ENCODE results near the gene AWAT2.

The AWAT2 gene

GRCh38 chrX:69995362-69996112, 54.2 kb downstream of the AWAT2 start:
- no peak overlapping the region for H3K27ac ChIP-seq (ENCODE audit: low read depth, low read length)
- no peak overlapping the region for H3K9ac ChIP-seq (ENCODE audit: low read depth, low read length)
- no peak overlapping the region for H3K4me3 ChIP-seq (ENCODE audit: low read depth, low read length)
- H3K27me3 ChIP-seq (ENCODE audit: control insufficient read depth, insufficient read depth, low read length): no peaks in the 10 kb centered on the region
- H3K4me1 ChIP-seq (ENCODE audit: control insufficient read depth, insufficient read depth, low read length): no peaks in the 10 kb centered on the region
- peaks cover 36% of the 10 kb centered on the region for H3K9me3 ChIP-seq (ENCODE audit: control insufficient read depth, insufficient read depth, low read length)
- no peaks in the 10 kb centered on the region for H3K36me3 ChIP-seq (ENCODE audit: control insufficient read depth, insufficient read depth, low read length)

GRCh38 chrX:69993494-69993893, 56.2 kb downstream of the AWAT2 start:
- Histone ChIP-seq H3K9ac (ENCODE audit: low read depth, low read length) (no peak overlapping the region), H3K4me1 (ENCODE audit: control insufficient read depth, insufficient read depth, low read length) (no peaks in the 10 kb centered on the region), H3K27me3 (ENCODE audit: control insufficient read depth, insufficient read depth, low read length) (no peaks in the 10 kb centered on the region), H3K36me3 (ENCODE audit: control insufficient read depth, insufficient read depth, low read length) (no peaks in the 10 kb centered on the region), H3K27ac (ENCODE audit: low read depth, low read length) (no peak overlapping the region), H3K4me3 (ENCODE audit: low read depth, low read length) (no peak overlapping the region), H3K9me3 (ENCODE audit: control insufficient read depth, insufficient read depth, low read length) (peaks cover 35% of the 10 kb centered on the region)

GRCh38 chrX:69991685-69992084, 58.1 kb downstream of the AWAT2 start:
- Histone ChIP-seq H3K27ac (ENCODE audit: low read depth, low read length) (no peak overlapping the region), H3K27me3 (ENCODE audit: control insufficient read depth, insufficient read depth, low read length) (no peaks in the 10 kb centered on the region), H3K36me3 (ENCODE audit: control insufficient read depth, insufficient read depth, low read length) (no peaks in the 10 kb centered on the region), H3K4me1 (ENCODE audit: control insufficient read depth, insufficient read depth, low read length) (no peaks in the 10 kb centered on the region), H3K9ac (ENCODE audit: low read depth, low read length) (no peak overlapping the region), H3K4me3 (ENCODE audit: low read depth, low read length) (no peak overlapping the region), H3K9me3 (ENCODE audit: control insufficient read depth, insufficient read depth, low read length) (peaks cover 33% of the 10 kb centered on the region)

Data from HUES48 (cell line).